Left cardiac atrium (tissue), 4 donors: ENCODE data around the gene PARP8. TPM values are rescaled to one million over a fixed set of nuclear protein-coding genes. Genes with fewer than 3 reads are reported as not detected.

Experiments
- ATAC-seq, 2 donors: fragments of 200-7000 bp; cut with Tn5 transposase; one replicate each; pipeline ENCODE4 v1.9.1; 2020; ENCODE audit warnings: mild to moderate bottlenecking in 2 of 2, moderate library complexity in 2 of 2
- DNase-seq: peaks from one replicate; pipeline ENCODE4 v3.0.0-alpha.2; 2020
- intact Hi-C, 2 donors: fragments of 100-400 bp; cut with DNase I; formaldehyde crosslinking; loops; one replicate each; pipeline versions ENCODE4 v1.14.1 to v1.15.1; 2022 to 2023
- total RNA-seq, 2 donors: library from RNA; stranded (reverse); fragmentation: NEBNext Ultra II Directional; extraction: Animal tissue kit (Norgen Biotek cat#: 25700); gene quantifications; one replicate each; pipeline ENCODE4 v1.2.1, GENCODE V29; 2021
- donor health status: DM: no; HTN: yes; CAD: no.
- donor health status: DM: no; HTN: yes; CAD: no; lungs with severe emphysema.
- donor health status: DM: yes; HTN: yes; CAD: no.
- donor health status: Dilated cardiomyopathy.

PARP8 gene
- total RNA-seq, 2 donors from 2014 or later: 11.2 to 13.5 TPM

- DNase-seq (no peak), ATAC-seq (no peak)
- intact Hi-C loops: no loop called here
Observed at GRCh38 chr5:50873595-50874277, 207.3 kb downstream of the PARP8 start.

- peak; percentile 15 for DNase-seq
- ATAC-seq: peak; percentile 74 to 76
- intact Hi-C loops: no loop called here
Observed at GRCh38 chr5:50874306-50875001, 208.0 kb downstream of the PARP8 start.

GRCh38 chr5:50875002-50875344, 208.5 kb downstream of the PARP8 start:
- intact Hi-C loops: no loop called here
- DNase-seq: no peak
- peak in 1 of 2 donors; percentile 26 for ATAC-seq

GRCh38 chr5:50878470-50878869, 212.0 kb downstream of the PARP8 start:
- intact Hi-C loops: no loop called here
- no peak for DNase-seq
- no peak for ATAC-seq

GRCh38 chr5:50881407-50881806, 215.0 kb downstream of the PARP8 start:
- ATAC-seq (no peak), DNase-seq (no peak)

DNA sequence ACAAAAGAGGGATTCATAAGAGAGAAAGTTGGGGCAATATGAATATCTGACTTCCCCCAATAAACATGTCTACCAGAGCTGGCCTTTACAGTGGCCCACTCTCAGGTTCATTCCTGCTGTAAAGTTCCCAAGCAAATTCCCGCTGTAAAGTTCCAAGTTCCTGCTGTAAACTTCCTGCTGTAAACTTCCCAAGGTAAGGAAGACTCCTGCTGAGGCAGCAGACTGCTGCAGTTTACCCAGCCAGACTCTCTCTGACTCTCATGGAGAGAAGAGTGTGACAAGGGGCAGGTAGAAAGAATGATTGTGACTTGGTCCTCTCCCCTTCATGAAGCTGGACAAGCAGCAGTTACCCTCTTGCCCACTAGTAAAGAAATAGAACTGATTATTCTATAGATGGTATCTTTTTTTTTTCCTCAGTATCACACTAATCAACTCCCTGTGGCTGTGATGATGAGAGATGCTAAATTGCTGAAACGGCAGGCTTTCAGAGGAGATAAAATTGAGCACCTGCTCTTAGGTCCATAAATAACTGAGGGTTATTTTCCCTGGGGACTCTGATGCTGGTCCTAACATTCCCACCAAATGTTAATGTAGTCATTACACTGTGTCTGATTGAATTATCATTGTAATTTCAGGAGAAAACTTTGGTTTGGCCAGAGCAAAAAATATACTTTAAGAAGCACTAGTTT, 220.4 kb downstream of the PARP8 start:
- DNase-seq (no peak), ATAC-seq (no peak)
- intact Hi-C loops: no loop called here

More at GRCh38 chr5:50881407-50881806, 215.0 kb downstream of the PARP8 start:
- intact Hi-C loops: no loop called here

GRCh38 chr5:50887889-50888633, 221.6 kb downstream of the PARP8 start:
- no peak for ATAC-seq
- intact Hi-C loops: no loop called here
- DNase-seq: no peak

DNA sequence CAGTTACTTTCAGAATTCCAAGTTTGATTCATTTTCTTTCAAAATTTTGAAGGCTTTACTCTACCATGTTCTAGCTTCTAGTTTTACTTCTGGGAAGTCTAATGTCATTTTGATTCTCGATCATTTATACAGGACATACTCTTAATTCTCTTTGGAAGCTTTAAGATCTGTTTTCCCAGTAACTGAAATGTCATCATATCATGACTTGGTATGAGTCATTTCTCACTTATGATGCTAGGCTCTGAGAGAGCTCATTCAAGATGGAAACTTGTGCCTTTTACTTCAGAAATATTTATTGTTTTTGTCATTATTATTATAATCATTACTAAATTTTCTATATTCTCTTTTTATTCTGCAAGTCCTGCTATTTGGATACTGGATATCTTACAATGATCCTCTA, 222.3 kb downstream of the PARP8 start:
- no peak for DNase-seq
- no peak for ATAC-seq
- intact Hi-C loops: no loop called here

GRCh38 chr5:50889790-50890189, 223.4 kb downstream of the PARP8 start:
- no peak for DNase-seq
- intact Hi-C loops: no loop called here

More at GRCh38 chr5:50889790-50890189, 223.4 kb downstream of the PARP8 start:
- no peak for ATAC-seq

Other genes starting within 250 kb of the PARP8 start
- 10 to 100 TPM; 14.6 to 35.8 TPM for gene EMB, start 225.3 kb upstream of the PARP8 start, total RNA-seq